ENCODE data around the gene NDE1.
"Not testable (repeated sequence)": the region's sequence is repeated elsewhere in the genome, so short reads cannot be mapped to it uniquely, and the experiment has no call there.

The NDE1 gene

GRCh38 chr16:15643946-15644250 is 6.1 kb upstream of the NDE1 start:
- H2AFZ ChIP-seq (ENCODE audit: low read depth, low read length, severe bottlenecking) = peak overlapping the region; percentile 77
- H3F3A ChIP-seq (ENCODE audit: insufficient read depth) = peaks cover 45% of the 10 kb centered on the region
- TF ChIP-seq EZH2phosphoT487 (conservative IDR thresholded peaks at IDR 0.05; ENCODE audit: low read length) (no peak), CTCF (IDR thresholded peaks at IDR 0.05; ENCODE audit: insufficient read depth, low read length, poor library complexity, severe bottlenecking) (no peak)
- no peaks in the 10 kb centered on the region for H4K20me1 ChIP-seq (ENCODE audit: low read depth, low read length)
- H3K36me3 ChIP-seq (ENCODE audit: low read length) = no peaks in the 10 kb centered on the region
- no peaks in the 10 kb centered on the region for H3K9me3 ChIP-seq (ENCODE audit: insufficient read depth, low read length)
- H3K9me2 ChIP-seq (replicated peaks; ENCODE audit: insufficient read depth, low read length) = no peaks in the 10 kb centered on the region
- peak overlapping the region; percentile 70; the same call in 1 of the 2 replicates for H3K27ac ChIP-seq (ENCODE audit: low read depth, low read length)
- H3K9ac ChIP-seq (ENCODE audit: low read length) = peak overlapping the region; percentile 77
- H3K4me2 ChIP-seq (ENCODE audit: low read depth, low read length, poor library complexity, severe bottlenecking) = peak overlapping the region; percentile 87
- H3K27me3 ChIP-seq (ENCODE audit: low read length) = no peaks in the 10 kb centered on the region
- peaks cover 15% of the 10 kb centered on the region for H3K79me2 ChIP-seq (ENCODE audit: insufficient read depth, low read length)
- peak overlapping the region; percentile 64 for H3K4me3 ChIP-seq (ENCODE audit: insufficient read depth, low read length, poor library complexity, severe bottlenecking)

- peaks cover 40% of the 10 kb centered on the region for H3F3A ChIP-seq (ENCODE audit: insufficient read depth)
These were observed 5.6 kb upstream of the NDE1 start for GRCh38 chr16:15644267-15644961.

GRCh38 chr16:15644962-15645465 is 5.0 kb upstream of the NDE1 start:
- not testable (repeated sequence) for H3K9me3 ChIP-seq (ENCODE audit: insufficient read depth, low read length); H3K36me3 ChIP-seq (ENCODE audit: low read length); H3K9me2 ChIP-seq (replicated peaks; ENCODE audit: insufficient read depth, low read length); H3K4me3 ChIP-seq (ENCODE audit: insufficient read depth, low read length, poor library complexity, severe bottlenecking); H4K20me1 ChIP-seq (ENCODE audit: low read depth, low read length); H3K4me2 ChIP-seq (ENCODE audit: low read depth, low read length, poor library complexity, severe bottlenecking); H3K27me3 ChIP-seq (ENCODE audit: low read length); H3K27ac ChIP-seq (ENCODE audit: low read depth, low read length); H2AFZ ChIP-seq (ENCODE audit: low read depth, low read length, severe bottlenecking); H3K9ac ChIP-seq (ENCODE audit: low read length)
- peaks cover 35% of the 10 kb centered on the region for H3F3A ChIP-seq (ENCODE audit: insufficient read depth)
- H3K79me2 ChIP-seq (ENCODE audit: insufficient read depth, low read length) = peaks cover 14% of the 10 kb centered on the region

More at GRCh38 chr16:15644267-15644961, 5.6 kb upstream of the NDE1 start:
- H3K9ac ChIP-seq (ENCODE audit: low read length) = peak overlapping the region; percentile 77
- TF ChIP-seq EZH2phosphoT487 (conservative IDR thresholded peaks at IDR 0.05; ENCODE audit: low read length) = no peak
- TF ChIP-seq CTCF (IDR thresholded peaks at IDR 0.05; ENCODE audit: insufficient read depth, low read length, poor library complexity, severe bottlenecking) = no peak
- H2AFZ ChIP-seq (ENCODE audit: low read depth, low read length, severe bottlenecking) = no peak overlapping the region
- H3K79me2 ChIP-seq (ENCODE audit: insufficient read depth, low read length) = peaks cover 14% of the 10 kb centered on the region
- no peaks in the 10 kb centered on the region for H4K20me1 ChIP-seq (ENCODE audit: low read depth, low read length)
- no peaks in the 10 kb centered on the region for H3K9me2 ChIP-seq (replicated peaks; ENCODE audit: insufficient read depth, low read length)
- H3K27me3 ChIP-seq (ENCODE audit: low read length) = no peaks in the 10 kb centered on the region
- H3K36me3 ChIP-seq (ENCODE audit: low read length) = no peaks in the 10 kb centered on the region
- H3K4me2 ChIP-seq (ENCODE audit: low read depth, low read length, poor library complexity, severe bottlenecking) = peak overlapping the region; percentile 87
- 0 out of 2 replicates have a peak overlapping the region, but pooled peaks have one; percentile 70 for H3K27ac ChIP-seq (ENCODE audit: low read depth, low read length)
- H3K9me3 ChIP-seq (ENCODE audit: insufficient read depth, low read length) = no peaks in the 10 kb centered on the region
- no peak overlapping the region for H3K4me3 ChIP-seq (ENCODE audit: insufficient read depth, low read length, poor library complexity, severe bottlenecking)

- not testable (repeated sequence) for H3K4me3 ChIP-seq (ENCODE audit: insufficient read depth, low read length, poor library complexity, severe bottlenecking); H3K9me3 ChIP-seq (ENCODE audit: insufficient read depth, low read length); H3K36me3 ChIP-seq (ENCODE audit: low read length); H4K20me1 ChIP-seq (ENCODE audit: low read depth, low read length); H3K9me2 ChIP-seq (replicated peaks; ENCODE audit: insufficient read depth, low read length); H3K27me3 ChIP-seq (ENCODE audit: low read length); H3K4me2 ChIP-seq (ENCODE audit: low read depth, low read length, poor library complexity, severe bottlenecking); H3K9ac ChIP-seq (ENCODE audit: low read length); H2AFZ ChIP-seq (ENCODE audit: low read depth, low read length, severe bottlenecking); H3K27ac ChIP-seq (ENCODE audit: low read depth, low read length)
- Histone ChIP-seq H3K79me2 (ENCODE audit: insufficient read depth, low read length) (peaks cover 22% of the 10 kb centered on the region), H3F3A (ENCODE audit: insufficient read depth) (peaks cover 25% of the 10 kb centered on the region)
These were observed 3.3 kb upstream of the NDE1 start for GRCh38 chr16:15646557-15647293.
